Skeletal muscle satellite cell (primary cell): ENCODE data around the gene ODC1.

ENCODE experiments used
- H3K27me3 ChIP-seq: 2 replicates; pipeline ENCODE4 v1.7.0; 2013; ENCODE audit warnings: low read length; ENCODE audit not compliant: control insufficient read depth, insufficient read depth
- H3K36me3 ChIP-seq: 2 replicates; pipeline ENCODE4 v1.7.0; 2013; ENCODE audit warnings: mild to moderate bottlenecking, control low read depth, low read length; ENCODE audit not compliant: insufficient read depth
- H3K4me1 ChIP-seq: 2 replicates; pipeline ENCODE4 v1.7.0; 2013; ENCODE audit warnings: low read length; ENCODE audit not compliant: control insufficient read depth, insufficient read depth
- H3K4me2 ChIP-seq: 2 replicates; pipeline ENCODE4 v1.7.0; 2013; ENCODE audit warnings: mild to moderate bottlenecking, low read length
- H3K4me3 ChIP-seq: 2 replicates; pipeline ENCODE4 v1.7.0; 2013; ENCODE audit warnings: low read length
- H3K9ac ChIP-seq: 2 replicates; pipeline ENCODE4 v1.7.0; 2013; ENCODE audit warnings: mild to moderate bottlenecking, low read depth, low read length, moderate library complexity
- H3K9me3 ChIP-seq: replicated peaks from 2 replicates; pipeline ENCODE4 v1.7.0; 2013; ENCODE audit warnings: mild to moderate bottlenecking, control low read depth, low read length
- small RNA-seq: library from RNA; depleted of rRNA; stranded (forward); fragments of <200 nt; gene quantifications from one replicate; pipeline ENCODE3, GENCODE V24; 2012

Gene ODC1

DNA sequence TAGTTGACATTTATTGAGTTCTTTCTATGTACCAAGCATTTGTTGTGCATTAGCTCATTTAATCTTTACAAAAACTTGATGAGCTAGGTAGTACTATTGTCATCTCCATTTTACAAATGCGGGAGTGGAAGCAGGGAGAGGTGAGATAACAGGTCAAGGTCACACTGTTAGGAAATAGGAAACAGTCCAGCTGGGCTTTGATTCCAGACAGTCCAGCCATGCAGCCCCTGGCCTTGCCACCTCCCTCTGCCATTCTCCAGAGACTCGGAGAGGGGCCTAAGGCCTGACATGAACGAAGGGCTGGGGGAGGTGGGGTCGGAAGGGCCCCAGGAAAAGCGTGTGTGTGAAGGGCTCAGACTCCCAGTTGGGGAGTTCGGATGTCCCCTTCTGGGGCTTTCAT is 55.6 kb downstream of the ODC1 start:
- Histone ChIP-seq H3K27me3 (no peaks in the 10 kb centered on the region), H3K4me3 (no peak overlapping the region), H3K9me3 (no peaks in the 10 kb centered on the region), H3K36me3 (peaks cover 3% of the 10 kb centered on the region), H3K9ac (no peak overlapping the region), H3K4me2 (no peak overlapping the region), H3K4me1 (peaks cover 36% of the 10 kb centered on the region)

DNA sequence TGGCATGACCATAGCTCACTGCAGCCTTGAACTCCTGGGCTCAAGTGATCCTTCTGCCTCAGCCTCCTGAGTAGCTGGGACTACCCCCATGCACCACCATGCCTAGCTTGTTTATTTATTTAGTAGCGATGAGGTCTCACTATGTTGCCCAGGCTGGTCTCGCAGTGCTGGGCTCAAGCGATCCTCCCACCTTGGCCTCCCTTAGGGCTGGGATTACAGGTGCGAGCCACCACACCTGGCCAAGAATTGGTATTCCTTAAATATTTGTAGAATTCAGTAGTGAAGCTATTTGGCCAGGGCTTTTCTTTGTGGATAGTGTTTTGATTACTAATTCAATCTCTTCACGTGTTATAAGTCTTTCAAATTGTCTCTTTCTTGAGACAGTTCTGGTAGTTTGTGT is 56.0 kb downstream of the ODC1 start:
- Histone ChIP-seq H3K36me3 (peaks cover 4% of the 10 kb centered on the region), H3K4me2 (no peak overlapping the region), H3K4me3 (no peak overlapping the region), H3K27me3 (no peaks in the 10 kb centered on the region), H3K9ac (no peak overlapping the region), H3K9me3 (no peaks in the 10 kb centered on the region), H3K4me1 (peaks cover 36% of the 10 kb centered on the region)

DNA sequence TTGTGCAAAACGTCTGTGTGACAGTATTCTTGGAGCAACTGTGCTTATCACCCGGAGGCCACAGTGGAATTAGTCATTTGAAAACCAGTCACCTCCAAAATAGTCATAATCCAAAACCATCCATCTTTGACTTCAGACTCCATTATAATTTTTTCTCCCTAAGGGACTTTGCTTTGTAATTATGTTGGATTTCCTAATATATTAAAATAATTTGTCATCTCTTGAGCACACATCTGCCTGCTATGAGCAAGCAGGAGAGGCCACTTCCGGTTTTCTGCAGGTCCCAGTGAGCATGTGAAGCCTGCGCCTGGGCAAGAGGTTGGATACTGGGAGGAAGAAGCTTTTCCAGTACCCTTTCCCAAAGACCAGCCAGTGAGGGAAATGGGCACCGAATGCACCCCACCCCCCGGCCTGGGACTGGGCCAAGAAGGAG is 57.7 kb downstream of the ODC1 start:
- no peaks in the 10 kb centered on the region for H3K27me3 ChIP-seq
- peak overlapping the region; percentile 3 for H3K9ac ChIP-seq
- H3K4me2 ChIP-seq, result peak overlapping the region; percentile 32
- no peaks in the 10 kb centered on the region for H3K9me3 ChIP-seq
- peaks cover 4% of the 10 kb centered on the region for H3K36me3 ChIP-seq
- H3K4me3 ChIP-seq, result no peak overlapping the region
- peaks cover 53% of the 10 kb centered on the region for H3K4me1 ChIP-seq

Small RNAs within 50 kb of the gene (small RNA-seq; reads per million reads assigned to genes)
- 122 reads per million, percentile 97 among the genes with 10 or more reads in this experiment for gene SNORA80B
